GM21529 (cell line): Measurements from ENCODE around the gene MXRA7.

Source experiments
- ATAC-seq: cut with Tn5 transposase; IDR thresholded peaks from one replicate; pipeline ENCODE4 v1.9.1; 2021; ENCODE audit not compliant: unreplicated experiment

The MXRA7 gene

DNA sequence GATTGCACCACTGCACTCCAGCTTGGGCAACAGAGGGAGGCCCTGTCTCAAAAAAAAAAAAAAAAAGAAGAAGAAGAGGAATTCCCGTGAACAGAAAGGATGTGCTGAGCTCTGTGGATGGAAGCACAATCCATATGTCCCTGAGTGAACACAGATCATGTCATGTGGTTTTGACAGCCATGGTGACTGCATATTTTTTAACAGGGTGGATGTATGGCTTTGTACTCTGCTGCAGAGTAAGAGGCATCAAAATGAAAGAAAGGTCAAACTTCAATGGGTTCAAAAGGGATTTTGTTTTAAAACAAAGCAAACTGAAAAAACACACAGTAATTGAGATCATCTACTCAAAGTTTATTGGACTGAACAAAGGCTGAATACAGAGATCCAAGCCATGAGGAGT lies 31.5 kb downstream of the MXRA7 start:
- no peak for ATAC-seq

DNA sequence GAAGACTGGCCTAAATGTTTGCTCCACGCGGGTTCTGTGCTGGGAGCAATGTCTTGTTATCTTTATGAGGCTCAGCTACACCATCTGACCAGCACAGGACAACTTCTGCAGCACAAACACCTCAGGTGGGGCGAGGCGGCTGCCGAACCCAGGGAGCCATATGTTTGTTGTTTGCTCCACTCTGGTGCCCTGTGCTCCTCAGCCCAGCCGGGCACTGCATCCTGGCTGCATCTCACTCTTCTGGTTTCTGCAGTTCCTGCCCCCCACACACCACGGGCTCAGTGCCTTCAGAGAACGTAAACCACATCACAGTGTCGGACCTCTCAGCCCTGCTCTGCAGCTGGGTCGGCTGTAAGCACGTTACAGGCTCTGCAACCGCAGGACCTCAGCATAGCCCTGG lies 32.4 kb downstream of the MXRA7 start:
- no peak for ATAC-seq

DNA sequence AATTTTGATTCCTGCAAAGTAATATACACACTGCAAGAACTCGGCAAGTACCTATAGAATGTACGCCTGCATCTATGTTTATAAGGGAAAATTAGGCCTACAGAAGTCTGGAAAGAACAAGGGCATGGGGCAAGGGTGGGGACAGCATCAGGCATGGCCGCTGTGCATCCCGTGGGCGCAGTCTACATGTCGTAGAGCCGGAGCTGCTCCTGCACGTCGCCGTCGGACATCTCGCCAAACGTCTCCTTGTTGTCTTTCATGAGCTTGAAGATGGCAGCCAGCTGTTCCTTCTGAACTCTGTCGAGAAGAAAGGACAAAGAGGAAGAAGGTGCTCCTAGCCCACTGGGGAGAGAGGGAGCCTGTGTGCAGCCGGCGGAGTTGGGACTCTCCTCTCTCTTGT lies 33.4 kb downstream of the MXRA7 start:
- no peak for ATAC-seq

DNA sequence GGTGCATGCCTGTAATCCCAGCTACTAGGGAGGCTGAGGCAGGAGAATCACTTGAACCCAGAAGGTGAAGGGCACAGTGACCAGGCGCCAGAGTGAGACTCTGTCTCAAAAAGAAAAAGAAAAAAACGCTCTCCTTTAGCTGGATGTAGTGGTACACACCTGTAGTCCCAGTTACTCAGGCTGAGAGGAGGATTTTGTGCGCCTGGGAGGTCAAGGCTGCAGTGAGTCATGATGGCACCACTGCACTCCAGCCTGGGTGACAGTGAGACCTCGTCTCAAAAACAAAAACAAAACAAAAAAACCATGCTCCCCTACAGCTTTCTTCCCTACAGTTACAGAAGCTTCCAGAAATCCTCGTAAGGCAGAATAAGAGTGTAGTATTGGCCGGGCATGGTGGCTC lies 34.1 kb downstream of the MXRA7 start:
- ATAC-seq: no peak

DNA sequence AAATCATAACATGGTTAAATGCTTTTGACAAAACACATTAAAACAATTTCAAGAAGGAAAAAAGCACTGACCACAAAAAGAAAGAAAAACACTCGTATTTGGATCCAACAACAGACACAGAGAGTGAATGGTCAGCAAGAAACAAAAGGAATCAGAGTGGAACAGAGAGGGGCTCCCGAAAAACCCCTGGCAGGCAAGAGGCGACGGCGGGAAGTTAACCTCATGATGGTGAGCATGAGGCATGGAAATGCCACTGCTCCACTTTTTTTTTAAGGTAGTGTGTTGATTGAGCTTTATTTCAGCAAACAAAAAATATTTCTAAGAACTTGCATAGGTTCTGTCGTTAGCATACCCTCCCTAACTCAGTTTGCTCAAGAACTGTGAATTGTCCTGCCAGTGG lies 35.1 kb downstream of the MXRA7 start:
- no peak for ATAC-seq

DNA sequence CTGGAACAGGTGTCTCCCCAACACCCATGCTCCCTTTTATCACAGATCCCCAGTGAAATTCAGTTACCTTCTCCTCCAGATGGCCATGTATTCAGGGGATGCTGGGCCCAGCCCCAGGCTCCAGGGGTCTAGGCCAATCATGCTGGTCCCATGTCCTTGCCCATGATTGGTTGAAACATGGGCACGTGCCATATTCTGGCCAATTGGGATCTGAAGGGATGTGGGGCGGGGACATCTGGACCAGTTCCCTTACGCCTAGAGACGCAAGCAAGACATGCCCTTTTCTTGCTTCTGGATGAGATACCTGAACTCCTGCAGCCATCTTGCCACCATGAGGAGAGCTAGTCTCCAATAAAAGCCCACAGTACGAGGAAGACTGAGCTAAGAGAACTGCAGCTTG lies 36.2 kb downstream of the MXRA7 start:
- no peak for ATAC-seq

DNA sequence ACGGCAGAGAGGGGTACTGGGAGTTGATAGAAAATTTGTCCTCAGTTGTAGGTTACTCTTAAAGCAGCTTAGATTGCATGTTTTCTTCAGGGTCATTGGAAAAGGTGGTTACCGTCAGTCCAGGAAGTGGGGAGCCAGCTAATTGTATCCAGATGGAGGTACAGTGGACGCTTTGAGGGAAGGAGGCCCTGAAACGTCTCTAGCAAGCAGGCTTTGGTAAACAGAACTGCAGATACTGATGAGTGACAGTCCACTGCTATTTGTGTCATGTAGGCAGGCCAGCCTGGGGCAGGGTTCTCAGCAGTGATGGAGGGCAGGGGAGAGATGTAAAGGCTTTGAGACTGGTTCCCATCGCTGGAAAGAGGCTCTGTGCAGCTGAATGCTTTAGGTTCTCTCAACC lies 37.0 kb downstream of the MXRA7 start:
- ATAC-seq: no peak

DNA sequence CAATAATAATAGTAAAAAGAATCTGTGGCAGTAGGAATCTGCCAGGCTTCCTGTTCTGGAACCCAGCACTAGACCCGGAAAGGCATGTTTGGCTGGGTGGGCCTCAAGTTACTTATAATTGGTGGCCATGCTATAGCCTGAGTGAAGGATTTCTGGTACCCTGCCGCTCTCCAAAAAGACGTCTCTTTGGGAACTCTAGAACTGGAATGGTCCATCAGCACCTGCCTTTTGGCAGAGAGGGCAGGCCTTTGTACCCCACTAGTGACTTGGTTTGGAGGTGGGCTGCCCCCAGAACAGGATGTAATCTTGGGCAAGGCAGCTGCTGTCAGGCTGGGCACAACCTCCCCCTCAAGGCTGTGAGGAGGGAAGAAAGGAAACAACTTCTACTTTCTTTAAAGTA lies 37.9 kb downstream of the MXRA7 start:
- ATAC-seq: no peak

DNA sequence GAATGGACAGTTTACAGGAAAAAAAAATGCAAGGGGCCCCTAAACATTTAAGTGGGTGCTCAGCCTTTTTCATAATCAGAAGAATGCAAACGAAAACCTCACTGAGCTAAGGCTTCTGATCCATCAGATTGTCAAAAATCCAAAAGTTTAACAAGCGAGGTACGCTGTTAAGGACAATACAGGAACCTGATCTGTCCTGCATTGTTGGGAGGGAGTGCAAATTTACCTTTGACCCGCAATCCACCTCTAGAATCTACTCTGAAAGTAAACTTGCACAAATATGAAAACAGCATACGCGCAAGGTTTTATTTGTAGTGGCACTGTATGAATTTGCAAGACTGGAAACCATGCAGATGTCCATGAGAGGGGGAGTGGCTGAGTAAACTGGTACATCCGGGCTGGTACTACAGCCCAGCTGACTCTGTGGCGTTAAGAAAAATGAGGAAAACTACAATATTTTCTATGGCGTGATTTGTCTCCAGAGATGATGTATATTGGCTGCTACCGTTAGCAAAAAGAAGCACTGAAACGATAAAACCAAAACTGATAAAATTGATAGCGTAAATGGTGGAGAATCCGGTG lies 38.4 kb downstream of the MXRA7 start:
- ATAC-seq: no peak

DNA sequence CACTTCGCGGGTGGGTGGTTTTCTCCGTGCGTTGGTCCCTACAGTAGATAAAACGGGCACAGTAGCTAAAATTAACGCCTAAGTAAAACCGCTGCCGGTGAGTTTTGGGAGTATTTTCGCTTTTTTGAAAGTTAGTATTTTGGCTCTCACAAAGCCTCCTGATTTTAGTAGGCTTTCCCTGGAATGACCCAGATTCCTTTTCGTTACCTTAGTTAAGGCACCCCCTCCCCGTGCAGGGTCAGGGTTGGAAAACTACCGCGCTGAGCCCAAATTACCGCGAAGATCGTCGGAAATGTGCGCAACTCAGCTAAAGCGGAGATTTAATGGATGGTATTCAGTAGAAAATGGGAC lies 38.9 kb downstream of the MXRA7 start:
- ATAC-seq: peak; percentile 9

DNA sequence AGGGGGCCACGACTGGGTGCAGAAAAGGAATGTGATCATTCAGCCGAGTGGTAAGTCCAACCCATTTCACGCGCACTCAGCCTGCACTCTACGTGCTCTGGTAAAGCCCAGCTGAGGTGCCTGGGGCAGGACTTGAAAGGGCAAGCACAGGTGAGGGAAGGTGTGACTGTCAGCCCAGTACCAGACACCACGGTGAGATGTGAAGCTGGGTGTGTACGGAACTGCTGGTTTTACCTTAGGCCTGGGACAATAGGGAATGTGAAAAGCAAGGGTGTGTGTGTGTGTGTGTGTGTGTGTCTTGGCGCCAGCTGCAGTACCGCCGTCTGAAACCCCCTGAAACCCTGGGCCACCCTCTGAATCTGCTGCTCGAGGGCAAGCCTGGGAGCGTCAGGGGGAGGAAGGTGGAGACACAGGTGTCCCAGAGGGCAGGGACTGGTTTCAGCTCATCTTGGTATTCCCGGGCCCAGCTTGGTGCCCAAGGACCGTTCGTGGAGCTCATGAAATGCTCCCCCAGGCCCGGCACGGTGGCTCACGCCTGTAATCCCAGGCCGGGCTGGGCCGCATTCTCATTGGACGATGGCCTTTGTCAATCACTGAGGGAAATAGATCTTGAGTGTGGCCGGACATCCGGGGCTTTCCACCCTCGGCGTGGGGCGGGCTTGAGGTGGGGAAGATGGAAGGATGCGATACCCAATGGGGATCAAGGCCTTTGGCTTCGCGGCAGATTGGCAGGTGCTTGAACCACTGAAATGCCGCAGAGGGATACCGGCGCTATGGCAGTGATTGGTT lies 39.4 kb downstream of the MXRA7 start:
- ATAC-seq: peak; percentile 99

DNA sequence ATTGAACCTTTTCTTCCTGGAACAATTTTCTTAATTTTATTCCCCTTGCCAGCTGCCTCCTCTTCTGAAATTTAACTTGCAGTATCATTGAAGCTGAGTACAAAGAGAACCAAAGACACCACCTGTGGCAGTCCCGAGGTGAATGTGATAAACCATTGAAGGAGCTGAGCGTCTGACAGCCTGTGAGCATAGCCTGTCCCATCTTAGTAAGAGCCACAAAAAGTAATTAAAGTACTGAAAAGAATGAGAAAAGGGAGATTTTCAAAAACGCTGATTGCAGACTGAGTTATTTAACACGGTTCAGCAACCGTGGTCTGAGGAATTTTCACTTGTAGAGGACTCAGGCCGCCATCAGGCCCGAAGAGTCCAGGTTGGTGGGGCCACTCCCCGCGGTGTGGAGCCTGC lies 40.0 kb downstream of the MXRA7 start:
- ATAC-seq: no peak

DNA sequence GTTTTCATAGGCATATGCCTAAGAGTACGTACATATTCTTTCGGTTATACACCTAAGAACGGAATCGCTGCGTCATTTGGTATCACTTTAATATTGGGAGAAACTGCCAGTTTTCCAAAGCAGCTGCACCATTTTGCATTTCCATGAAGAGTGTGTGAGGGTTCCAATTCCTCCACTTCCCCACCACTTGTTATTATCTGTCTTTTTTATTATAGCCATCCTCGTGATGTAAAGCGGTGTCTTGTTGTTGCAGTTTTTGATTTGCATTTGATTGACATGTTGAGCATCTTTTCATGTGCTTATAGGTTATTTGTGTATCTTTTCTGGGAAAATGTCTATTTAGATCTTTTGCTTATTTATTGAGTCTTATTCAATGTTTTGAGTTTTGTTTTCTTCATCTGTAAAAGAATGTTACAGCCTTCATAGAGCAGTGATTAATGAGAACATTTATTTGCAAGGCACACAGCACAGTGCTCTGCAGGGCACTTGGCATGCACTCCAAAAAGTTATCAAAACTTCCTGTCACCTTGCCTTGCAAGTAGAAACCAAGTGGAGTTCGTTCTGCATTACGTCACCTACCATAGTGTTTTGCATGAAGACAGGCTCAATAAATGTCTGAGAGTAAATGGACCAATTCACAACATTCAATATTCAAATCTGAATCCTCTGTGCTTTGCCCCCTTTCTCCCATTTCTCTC lies 40.6 kb downstream of the MXRA7 start:
- no peak for ATAC-seq

DNA sequence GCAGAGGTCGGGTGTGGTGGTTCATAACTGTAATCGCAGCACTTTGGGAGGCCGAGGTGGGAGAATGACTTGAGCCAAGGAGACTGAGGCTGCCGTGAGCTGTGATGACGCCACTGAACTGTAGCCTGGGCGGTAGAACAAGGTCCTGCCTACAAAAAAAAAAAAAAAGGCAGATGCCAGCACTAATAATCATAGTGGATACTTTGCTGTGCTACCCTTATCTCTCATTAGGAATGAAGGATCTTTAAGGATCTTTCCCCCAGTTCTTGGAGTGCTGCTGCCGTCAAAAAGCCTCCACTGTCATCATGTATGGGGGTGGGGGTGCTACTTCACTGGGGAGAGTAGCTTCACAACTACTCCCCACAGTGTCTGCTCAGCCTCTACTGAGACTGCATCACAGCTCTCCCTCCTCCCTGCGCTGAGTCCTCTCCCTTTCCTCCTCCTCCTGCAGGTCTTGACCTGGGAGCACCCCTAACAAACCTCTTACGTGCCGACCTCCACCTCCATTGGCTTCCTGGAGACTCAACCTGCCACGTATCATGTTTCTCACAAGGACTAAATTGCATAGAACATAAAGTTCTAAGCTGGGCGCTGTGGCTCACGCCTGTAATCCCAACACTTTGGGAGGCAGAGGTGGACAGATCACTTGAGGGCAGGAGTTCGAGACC lies 42.8 kb downstream of the MXRA7 start:
- no peak for ATAC-seq

DNA sequence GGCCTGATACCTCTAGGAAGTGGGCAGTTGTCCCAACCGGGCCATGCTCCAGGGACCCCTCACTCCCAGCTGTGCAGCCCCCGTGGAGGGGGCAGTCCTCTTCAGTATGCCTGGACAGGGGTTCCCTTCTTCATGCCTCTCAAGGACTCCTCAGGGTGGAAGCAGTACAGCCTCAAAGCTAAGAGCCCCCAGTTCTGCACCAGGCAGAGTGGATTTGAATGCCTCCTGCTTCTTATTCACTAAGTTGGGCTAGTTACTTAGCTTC lies 43.3 kb downstream of the MXRA7 start:
- no peak for ATAC-seq

DNA sequence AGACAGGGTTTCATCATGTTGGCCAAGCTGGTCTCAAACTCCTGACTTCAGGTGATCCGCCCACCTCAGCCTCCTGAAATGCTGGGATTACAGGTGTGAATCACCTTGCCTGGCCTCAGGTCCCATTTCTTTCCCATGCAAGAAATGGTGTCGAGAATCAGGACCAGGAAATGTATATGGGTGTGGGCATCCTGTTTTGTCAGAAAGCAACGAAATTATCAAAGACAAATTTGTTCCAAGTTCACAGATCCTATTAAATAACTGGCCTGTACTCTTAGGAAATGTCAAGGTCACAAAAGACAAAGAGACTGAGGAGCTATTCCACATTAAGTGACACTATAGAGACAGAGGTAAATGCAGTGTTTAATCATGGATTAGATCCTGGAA lies 50.1 kb downstream of the MXRA7 start:
- ATAC-seq: no peak

DNA sequence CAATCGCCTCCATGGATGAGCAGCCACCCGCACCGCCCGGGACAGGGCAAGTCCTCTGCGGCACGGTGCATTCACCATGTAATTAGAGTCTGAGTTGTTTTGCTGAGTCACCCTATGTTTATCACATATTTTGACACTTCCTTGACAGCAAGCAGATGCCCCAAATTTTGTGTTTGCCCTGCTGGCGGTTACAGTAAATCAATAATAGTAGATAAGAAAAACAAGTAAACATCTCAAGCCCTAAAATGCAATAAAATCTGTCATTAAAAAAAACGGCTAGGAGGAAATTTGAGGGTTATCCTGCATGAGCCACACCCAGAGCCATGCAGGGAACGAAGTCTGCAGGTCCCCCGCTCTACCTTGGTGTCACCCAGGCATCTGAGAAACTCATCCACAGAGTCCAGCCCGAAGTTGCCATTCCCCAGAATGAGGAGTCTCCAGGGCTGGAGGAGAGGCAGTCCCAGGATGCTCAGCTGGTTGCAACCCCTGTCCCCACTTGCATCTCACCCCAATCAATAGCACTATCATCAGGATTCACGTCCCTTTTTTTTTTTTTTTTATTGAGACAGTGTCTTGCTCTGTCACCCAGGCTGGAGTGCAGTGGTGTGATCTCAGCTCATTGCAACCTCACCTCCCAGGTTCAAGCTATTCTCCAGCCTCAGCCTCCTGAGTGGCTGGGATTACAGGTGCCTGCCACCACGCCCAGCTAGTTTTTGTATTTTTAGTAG lies 50.7 kb downstream of the MXRA7 start:
- ATAC-seq: no peak

DNA sequence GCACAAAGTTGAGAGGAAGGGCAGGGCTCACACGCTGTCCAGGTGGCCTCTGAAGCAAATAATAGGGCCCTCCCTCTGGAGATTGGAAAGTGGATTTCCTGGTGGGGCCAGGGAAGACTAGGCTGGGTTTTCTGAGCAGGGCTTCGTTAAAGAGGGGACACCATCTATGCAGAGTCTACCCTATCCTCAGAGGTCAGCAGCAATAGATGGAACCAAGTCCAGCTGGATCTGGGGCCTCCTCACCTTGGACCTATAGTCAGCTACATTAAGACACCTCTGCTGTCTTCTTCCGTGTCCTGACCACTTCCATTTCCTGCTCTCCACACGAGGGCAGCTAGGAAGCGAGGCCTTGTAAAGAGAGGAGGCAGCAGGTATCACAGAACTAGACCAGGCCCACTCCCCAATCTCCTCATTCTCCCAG lies 52.5 kb downstream of the MXRA7 start:
- ATAC-seq: no peak

DNA sequence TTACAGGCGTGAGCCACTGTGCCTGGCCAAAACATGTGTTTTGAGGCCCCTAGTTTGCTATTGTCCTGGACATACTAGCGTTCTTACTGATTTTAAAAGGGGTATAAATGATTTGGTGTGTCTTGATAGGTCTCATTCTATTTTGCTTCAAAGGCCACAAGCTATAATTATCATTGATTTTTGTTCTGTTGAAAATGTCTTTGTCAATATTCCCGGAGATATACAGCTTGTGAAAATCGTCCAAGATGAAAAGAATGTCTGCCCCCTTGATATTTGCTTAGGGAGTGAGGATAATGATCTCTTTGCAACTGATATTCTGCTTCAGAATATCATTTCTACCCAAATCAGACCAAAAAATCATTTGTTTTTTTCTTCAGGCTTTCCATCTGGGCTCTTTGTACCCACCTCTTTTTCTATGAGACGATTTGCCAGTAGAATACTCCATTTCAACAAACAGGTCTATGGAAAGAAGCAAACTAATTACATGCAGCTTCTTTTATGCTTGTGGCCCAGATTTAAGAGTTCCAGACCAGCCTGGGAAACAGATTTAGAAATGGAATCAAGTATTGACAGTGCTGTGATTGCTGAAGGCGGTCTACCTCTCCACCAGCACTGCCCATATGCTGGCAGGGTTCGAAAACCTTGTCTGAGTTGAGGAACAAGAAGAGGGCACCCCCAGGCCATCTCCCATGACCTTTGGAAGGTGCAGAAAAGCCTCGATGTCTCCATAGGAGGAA lies 53.1 kb downstream of the MXRA7 start:
- ATAC-seq: no peak

DNA sequence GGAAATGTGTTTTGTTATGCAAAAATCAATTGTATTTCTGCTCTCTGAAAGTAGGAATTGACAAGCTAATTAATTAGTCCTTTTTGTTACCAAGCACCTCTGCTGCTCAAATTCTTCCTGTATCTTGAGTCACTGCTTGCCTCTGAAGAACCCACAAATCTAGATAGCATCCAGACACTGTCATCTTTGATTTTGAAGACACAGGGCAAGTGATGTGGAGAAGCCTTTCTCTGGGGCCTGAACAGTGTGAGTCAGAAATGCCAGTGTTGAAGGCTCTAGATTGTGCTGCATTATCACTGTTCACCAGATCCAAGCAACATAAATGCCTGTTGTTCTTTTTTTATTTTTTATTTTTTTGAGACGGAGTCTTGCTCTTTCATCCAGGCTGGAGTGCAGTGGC lies 56.4 kb downstream of the MXRA7 start:
- no peak for ATAC-seq

DNA sequence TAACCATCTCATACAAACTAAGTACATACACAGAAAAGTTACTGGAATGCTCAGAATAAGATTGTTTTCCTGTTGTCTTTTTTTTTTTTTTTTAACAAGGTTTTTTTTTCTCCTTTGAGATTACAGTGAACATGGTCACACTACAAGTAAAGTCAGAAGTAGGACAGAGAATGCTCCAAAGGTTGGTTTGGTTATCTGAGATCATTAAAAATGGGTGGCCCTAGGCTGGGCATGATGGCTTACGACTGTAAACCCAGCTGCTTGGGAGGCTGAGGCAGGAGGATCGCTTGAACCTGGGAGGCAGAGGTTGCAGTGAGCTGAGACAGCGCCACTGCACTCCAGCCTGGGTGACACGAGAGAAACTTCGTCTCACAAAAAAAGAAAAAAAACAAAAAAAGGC lies 60.3 kb downstream of the MXRA7 start:
- ATAC-seq: no peak
